Gastrocnemius medialis (tissue), 4 donors: ENCODE results near the gene DLG4. TPM values are rescaled to one million over a fixed set of nuclear protein-coding genes. Genes with fewer than 3 reads are reported as not detected.

Experiments used
- ATAC-seq, 2 donors: fragments of 150-250 bp; one replicate each; pipeline ENCODE4 v1.9.1; 2016
- DNase-seq, 2 donors: peaks; one replicate each; pipeline ENCODE4 v3.0.0-alpha.2; 2019
- H3K27ac ChIP-seq, 4 donors: fragments of 200-600 bp; sonication (generic); 1 replicate in 1 of 4; 2 replicates in 3 of 4; pipeline ENCODE4 v1.5.1; 2016 to 2018; ENCODE audit warnings: mild to moderate bottlenecking in 2 of 4, moderate library complexity in 1 of 4
- H3K27me3 ChIP-seq, 3 donors: fragments of 200-600 bp; sonication (generic) in 2 of 3; 1 replicate in 1 of 3; 2 replicates in 2 of 3; pipeline versions ENCODE4 v1.5.1 to v1.6.0; 2016 to 2019; ENCODE audit warnings: mild to moderate bottlenecking in 1 of 3, moderate library complexity in 1 of 3
- H3K36me3 ChIP-seq, 2 donors: fragments of 200-600 bp; sonication (generic) in 1 of 2; one replicate each; pipeline ENCODE4 v1.5.1; 2017 to 2018
- H3K4me1 ChIP-seq, 2 donors: fragments of 200-600 bp; sonication (generic) in 1 of 2; one replicate each; pipeline ENCODE4 v1.5.1; 2016 to 2017; ENCODE audit warnings: mild to moderate bottlenecking in 2 of 2
- H3K4me3 ChIP-seq, 4 donors: fragments of 200-600 bp; sonication (generic) in 3 of 4; 1 replicate in 1 of 4; 2 replicates in 3 of 4; pipeline ENCODE4 v1.5.1; 2016 to 2019; ENCODE audit warnings: mild to moderate bottlenecking in 2 of 4
- H3K9me3 ChIP-seq, 3 donors: fragments of 200-600 bp; sonication (generic) in 2 of 3; 1 replicate in 1 of 3; 2 replicates in 2 of 3; pipeline ENCODE4 v1.5.1; 2016 to 2019
- CTCF ChIP-seq, 5 experiments: fragments of 450-650 bp in 3 of 5; fragments of 200-600 bp in 2 of 5; sonication (generic) in 2 of 5; IDR thresholded peaks in 4 of 5; conservative IDR thresholded peaks in 1 of 5; 1 replicate in 4 of 5; 2 replicates in 1 of 5; pipeline ENCODE4 v1.5.1; 2016 to 2019; ENCODE audit warnings: antibody characterized with exemption in 5 of 5, mild to moderate bottlenecking in 3 of 5, moderate library complexity in 3 of 5
- POLR2A ChIP-seq, 2 donors: fragments of 450-650 bp; IDR thresholded peaks; one replicate each; pipeline ENCODE4 v1.6.1; 2017; ENCODE audit warnings: antibody characterized with exemption in 2 of 2, mild to moderate bottlenecking in 2 of 2, moderate library complexity in 2 of 2
- in situ Hi-C, 4 donors: fragments of 200-750 bp; cut with MboI; loops; one replicate each; pipeline versions ENCODE4 v1.15.0 to v1.8.0; 2017; ENCODE audit warnings: low sequenced_read_pairs in 4 of 4
- intact Hi-C: fragments of 100-400 bp; cut with DNase I; formaldehyde crosslinking; loops from one replicate; pipeline ENCODE4 v1.15.1; 2023; ENCODE audit warnings: low total_unique reads
- total RNA-seq, 4 donors: library from RNA; depleted of rRNA; stranded (reverse); fragments of >200 nt; gene quantifications; one replicate each; pipeline versions ENCODE4 v1.1.0 to v1.2.3, GENCODE V29; 2016

Gene DLG4
- total RNA-seq, 4 donors from 2014 or later = 3.5 to 6.7 (median 5.3) TPM

DNA sequence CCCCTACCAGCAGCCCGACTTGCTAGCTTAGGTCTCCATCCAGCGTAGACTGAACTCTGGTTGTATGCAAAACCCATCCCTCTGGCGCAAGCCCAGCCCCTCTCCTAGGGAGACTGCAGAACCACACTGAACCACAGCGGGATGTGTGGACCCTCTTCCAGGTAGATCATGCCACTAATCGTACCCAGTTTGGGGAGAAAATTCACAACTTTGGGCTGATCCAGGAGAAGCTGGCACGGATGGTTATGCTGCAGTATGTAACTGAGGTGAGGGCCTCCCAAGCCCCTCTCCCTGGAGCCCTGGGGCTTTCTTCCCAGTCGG is 3.3 kb upstream of the DLG4 start:
- H3K36me3 ChIP-seq = peaks cover 0 to 70% of the 10 kb centered on the region in 2 donors
- no peak for ATAC-seq
- in situ Hi-C loops = no loop called here
- no peak overlapping the region for H3K4me3 ChIP-seq
- H3K9me3 ChIP-seq = no peaks in the 10 kb centered on the region
- no peak for TF ChIP-seq CTCF (IDR thresholded peaks at IDR 0.05 in 4 of 5, conservative IDR thresholded peaks at IDR 0.05 in 1 of 5)
- TF ChIP-seq POLR2A (IDR thresholded peaks at IDR 0.05) = no peak
- no peak for DNase-seq
- intact Hi-C loops = no loop called here
- peaks cover 37 to 50% of the 10 kb centered on the region in 2 donors for H3K4me1 ChIP-seq
- no peaks in the 10 kb centered on the region for H3K27me3 ChIP-seq
- H3K27ac ChIP-seq = peak overlapping the region in 1 of 4 donors; percentile 99

DNA sequence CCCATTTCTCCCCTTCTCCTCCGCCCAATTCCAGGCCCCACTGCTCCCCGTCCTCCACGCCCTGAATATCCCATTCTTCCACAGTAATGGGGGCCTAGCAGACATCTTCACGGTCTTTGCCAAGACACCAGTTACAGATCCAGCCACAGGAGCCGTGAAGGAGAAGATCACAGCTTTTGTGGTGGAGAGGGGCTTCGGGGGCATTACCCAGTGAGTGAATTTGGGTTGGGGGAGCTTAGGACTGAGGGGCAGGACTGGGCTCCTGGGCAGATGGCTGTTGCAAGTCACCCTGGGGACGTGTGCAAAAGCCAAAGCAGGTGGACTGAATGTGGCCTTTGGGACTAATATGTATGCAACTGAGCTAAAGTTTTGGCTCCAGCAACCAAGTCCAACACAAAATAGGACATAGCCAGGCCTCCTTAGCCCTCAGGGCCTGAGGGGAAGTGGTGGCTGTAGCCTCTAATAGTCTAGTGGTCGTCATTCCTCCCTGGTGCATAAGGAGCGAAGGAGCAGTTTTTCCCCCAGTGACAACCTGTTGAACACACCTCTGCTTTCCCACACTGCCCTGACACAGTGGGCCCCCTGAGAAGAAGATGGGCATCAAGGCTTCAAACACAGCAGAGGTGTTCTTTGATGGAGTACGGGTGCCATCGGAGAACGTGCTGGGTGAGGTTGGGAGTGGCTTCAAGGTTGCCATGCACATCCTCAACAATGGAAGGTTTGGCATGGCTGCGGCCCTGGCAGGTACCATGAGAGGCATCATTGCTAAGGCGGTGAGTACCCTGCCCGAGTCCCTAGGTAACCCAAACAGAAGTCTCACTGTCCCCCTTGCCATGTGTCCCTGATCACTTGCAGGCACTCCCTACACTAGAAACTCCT is 2.7 kb upstream of the DLG4 start:
- ATAC-seq (no peak), DNase-seq (no peak)
- H3K4me3 ChIP-seq = no peak overlapping the region
- H3K27me3 ChIP-seq = no peaks in the 10 kb centered on the region
- H3K36me3 ChIP-seq = peaks cover 0 to 67% of the 10 kb centered on the region in 2 donors
- peaks cover 41 to 55% of the 10 kb centered on the region in 2 donors for H3K4me1 ChIP-seq
- peak overlapping the region in 3 of 4 donors; percentile 94 to 99 (median 98) for H3K27ac ChIP-seq
- intact Hi-C loops = no loop called here
- H3K9me3 ChIP-seq = no peaks in the 10 kb centered on the region
- TF ChIP-seq CTCF (IDR thresholded peaks at IDR 0.05 in 4 of 5, conservative IDR thresholded peaks at IDR 0.05 in 1 of 5) (no peak), POLR2A (IDR thresholded peaks at IDR 0.05) (no peak)
- in situ Hi-C loops = no loop called here

- in situ Hi-C loops = no loop called here
- H3K36me3 ChIP-seq = peaks cover 0 to 58% of the 10 kb centered on the region in 2 donors
- TF ChIP-seq POLR2A (IDR thresholded peaks at IDR 0.05) (no peak), CTCF (IDR thresholded peaks at IDR 0.05 in 4 of 5, conservative IDR thresholded peaks at IDR 0.05 in 1 of 5) (no peak)
- peaks cover 47 to 62% of the 10 kb centered on the region in 2 donors for H3K4me1 ChIP-seq
- H3K9me3 ChIP-seq = no peaks in the 10 kb centered on the region
- peak overlapping the region; percentile 91 to 99 (median 96) for H3K27ac ChIP-seq
- no peaks in the 10 kb centered on the region for H3K27me3 ChIP-seq
- no peak for DNase-seq
- intact Hi-C loops = loop anchor here (2.0 kb wide), 1 partner anchor 13 kb away; the partner anchor contains the start of gene DVL2
- no peak for ATAC-seq
- peak overlapping the region in 3 of 4 donors; percentile 75 to 90 (median 89) for H3K4me3 ChIP-seq
Measured at GRCh38 chr17:7221278-7222092, 1.8 kb upstream of the DLG4 start.

DNA sequence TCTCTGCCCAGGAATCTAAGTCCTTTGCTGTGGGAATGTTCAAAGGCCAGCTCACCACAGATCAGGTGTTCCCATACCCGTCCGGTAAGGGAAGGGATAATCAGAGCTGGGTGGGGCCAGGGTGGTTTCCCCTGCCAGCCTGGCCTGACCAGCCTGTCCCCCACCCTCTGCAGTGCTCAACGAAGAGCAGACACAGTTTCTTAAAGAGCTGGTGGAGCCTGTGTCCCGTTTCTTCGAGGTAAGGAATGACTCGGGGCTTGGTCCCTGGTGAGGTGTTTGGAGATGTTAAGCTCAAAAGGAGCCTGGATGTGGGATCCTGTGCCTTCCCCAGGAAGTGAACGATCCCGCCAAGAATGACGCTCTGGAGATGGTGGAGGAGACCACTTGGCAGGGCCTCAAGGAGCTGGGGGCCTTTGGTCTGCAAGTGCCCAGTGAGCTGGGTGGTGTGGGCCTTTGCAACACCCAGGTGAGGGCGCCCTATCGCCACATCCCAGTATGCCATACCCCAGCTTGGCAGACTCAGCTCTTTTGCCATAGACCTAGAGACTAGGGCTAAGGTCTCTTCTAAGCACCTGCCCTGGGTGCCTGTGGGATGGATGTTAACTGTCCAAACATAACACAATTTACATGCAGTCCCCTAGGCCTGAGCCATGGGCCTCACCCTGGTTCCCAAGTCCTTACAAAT is 1.1 kb upstream of the DLG4 start:
- DNase-seq = peak; percentile 43 to 77
- Histone ChIP-seq H3K27me3 (no peaks in the 10 kb centered on the region), H3K4me1 (peaks cover 52 to 64% of the 10 kb centered on the region in 2 donors), H3K9me3 (no peaks in the 10 kb centered on the region), H3K36me3 (peaks cover 0 to 51% of the 10 kb centered on the region in 2 donors), H3K4me3 (peak overlapping the region; percentile 75 to 90 (median 84)), H3K27ac (peak overlapping the region; percentile 91 to 99 (median 96))
- in situ Hi-C loops = no loop called here
- TF ChIP-seq POLR2A (IDR thresholded peaks at IDR 0.05) = no peak
- peak; percentile 18 to 51 (median 40) for TF ChIP-seq CTCF (IDR thresholded peaks at IDR 0.05 in 4 of 5, conservative IDR thresholded peaks at IDR 0.05 in 1 of 5)
- ATAC-seq = peak; percentile 31 to 50
- intact Hi-C loops = loop anchor here (2.0 kb wide), 1 partner anchor 14 kb away; the partner anchor contains the start of gene DVL2
